Spleen (tissue), 11 donors: ENCODE data around the gene TPRKB. TPM values are rescaled to one million over a fixed set of nuclear protein-coding genes. Genes with fewer than 3 reads are reported as not detected.

Experiments
- DNase-seq: peaks from one replicate; pipeline ENCODE4 v3.0.0-alpha.2; 2020
- H3K27ac ChIP-seq, 8 donors: fragments of 200-600 bp; sonication (generic) in 7 of 8; 1 replicate in 4 of 8; 2 replicates in 4 of 8; pipeline versions ENCODE4 v1.5.0 to v1.8.0; 2016 to 2021; ENCODE audit warnings: inconsistent platforms in 4 of 8, mild to moderate bottlenecking in 4 of 8, moderate library complexity in 1 of 8
- H3K27me3 ChIP-seq, 7 donors: fragments of 200-600 bp; sonication (generic) in 6 of 7; replicated peaks in 1 of 7; 1 replicate in 4 of 7; 2 replicates in 3 of 7; pipeline versions ENCODE4 v1.5.0 to v1.8.0; 2016 to 2021; ENCODE audit warnings: inconsistent platforms in 3 of 7, mild to moderate bottlenecking in 1 of 7
- H3K36me3 ChIP-seq, 6 donors: fragments of 200-600 bp; sonication (generic) in 5 of 6; 1 replicate in 4 of 6; 2 replicates in 2 of 6; pipeline versions ENCODE4 v1.5.0 to v1.8.0; 2016 to 2021; ENCODE audit warnings: inconsistent platforms in 2 of 6
- H3K4me1 ChIP-seq, 6 donors: fragments of 200-600 bp; sonication (generic) in 5 of 6; 1 replicate in 3 of 6; 2 replicates in 3 of 6; pipeline versions ENCODE4 v1.5.0 to v1.8.0; 2016 to 2021; ENCODE audit warnings: inconsistent platforms in 3 of 6
- H3K4me3 ChIP-seq, 8 donors: fragments of 200-600 bp; sonication (generic) in 7 of 8; 1 replicate in 4 of 8; 2 replicates in 4 of 8; pipeline versions ENCODE4 v1.5.0 to v1.8.0; 2016 to 2021; ENCODE audit warnings: inconsistent platforms in 4 of 8, mild to moderate bottlenecking in 4 of 8, moderate library complexity in 2 of 8
- H3K9me3 ChIP-seq, 8 donors: fragments of 200-600 bp; sonication (generic) in 7 of 8; 1 replicate in 4 of 8; 2 replicates in 4 of 8; pipeline versions ENCODE4 v1.5.0 to v1.8.0; 2016 to 2021; ENCODE audit warnings: inconsistent platforms in 4 of 8
- CTCF ChIP-seq, 11 experiments: fragments of 200-600 bp in 7 of 11; fragments of 450-650 bp in 4 of 11; sonication (generic) in 4 of 11; IDR thresholded peaks in 8 of 11; conservative IDR thresholded peaks in 3 of 11; 1 replicate in 7 of 11; 2 replicates in 4 of 11; pipeline versions ENCODE4 v1.4.0 to v1.8.0; 2016 to 2021; ENCODE audit warnings: antibody characterized with exemption in 11 of 11, inconsistent platforms in 4 of 11, mild to moderate bottlenecking in 1 of 11
- POLR2A ChIP-seq, 3 donors: fragments of 450-650 bp; IDR thresholded peaks; one replicate each; pipeline ENCODE4 v1.5.1; 2017; ENCODE audit warnings: antibody characterized with exemption in 3 of 3, mild to moderate bottlenecking in 1 of 3
- POLR2AphosphoS5 ChIP-seq, 3 donors: sonication (generic); formaldehyde crosslinking; IDR thresholded peaks; one replicate each; pipeline ENCODE4 v1.5.1; 2017; ENCODE audit warnings: antibody characterized with exemption in 3 of 3
- WGBS, 5 donors: extraction: QIAGEN DNeasy Blood & Tissue Kit in 3 of 5; methylation state at CpG; one replicate each; pipeline versions ENCODE4 v1.1.5 to v1.1.7; 2013 to 2018; 5-methylcytosine and 5-hydroxymethylcytosine counted together
- intact Hi-C: fragments of 100-400 bp; cut with DNase I; formaldehyde crosslinking; loops from one replicate; pipeline ENCODE4 v1.15.0; 2023; ENCODE audit warnings: low total_unique reads
- polyA plus RNA-seq, 3 donors: library from polyadenylated mRNA; stranded (reverse); fragments of 200-250 nt; gene quantifications; one replicate each; pipeline ENCODE4 v1.2.1, GENCODE V29; 2013
- total RNA-seq, 7 donors: library from RNA; depleted of rRNA in 3 of 7; stranded (reverse); fragments of >200 nt in 3 of 7; fragmentation: NEBNext Ultra II Directional in 4 of 7; extraction: Animal tissue kit (Norgen Biotek cat#: 25700) in 4 of 7; gene quantifications; one replicate each; pipeline versions ENCODE4 v1.1.0 to v1.2.1, GENCODE V29; 2016 to 2021
- donor health status: healthy with polysubstance abuse.
- donor health status: DM: no; HTN: no; CAD: no; lungs with moderate emphysema.
- donor health status: DM: no; HTN: no; CAD: no.
- donor health status: Bipolar disorder and iron deficiency.
- donor health status: healthy.
- donor health status: DM: no; HTN: no; CAD: no.
- donor health status: DM: yes; HTN: yes; CAD: no.

The TPRKB gene
- total and polyA plus RNA-seq, 10 donors = 15.0 to 63.3 (median 26.0) TPM

GRCh38 chr2:73772819-73773218 is 35.7 kb upstream of the TPRKB start:
- H3K4me3 ChIP-seq = no peak overlapping the region
- H3K36me3 ChIP-seq = peaks cover 0 to 100% (median 83%) of the 10 kb centered on the region in 6 donors
- no peak for DNase-seq
- TF ChIP-seq POLR2AphosphoS5 (IDR thresholded peaks at IDR 0.05) (no peak), CTCF (IDR thresholded peaks at IDR 0.05 in 8 of 11, conservative IDR thresholded peaks at IDR 0.05 in 3 of 11) (no peak), POLR2A (IDR thresholded peaks at IDR 0.05) (no peak)
- no peaks in the 10 kb centered on the region for H3K27me3 ChIP-seq
- peaks cover 0 to 33% (median 11%) of the 10 kb centered on the region in 6 donors for H3K4me1 ChIP-seq
- no peak overlapping the region for H3K27ac ChIP-seq
- intact Hi-C loops = no loop called here
- H3K9me3 ChIP-seq = no peaks in the 10 kb centered on the region

DNA sequence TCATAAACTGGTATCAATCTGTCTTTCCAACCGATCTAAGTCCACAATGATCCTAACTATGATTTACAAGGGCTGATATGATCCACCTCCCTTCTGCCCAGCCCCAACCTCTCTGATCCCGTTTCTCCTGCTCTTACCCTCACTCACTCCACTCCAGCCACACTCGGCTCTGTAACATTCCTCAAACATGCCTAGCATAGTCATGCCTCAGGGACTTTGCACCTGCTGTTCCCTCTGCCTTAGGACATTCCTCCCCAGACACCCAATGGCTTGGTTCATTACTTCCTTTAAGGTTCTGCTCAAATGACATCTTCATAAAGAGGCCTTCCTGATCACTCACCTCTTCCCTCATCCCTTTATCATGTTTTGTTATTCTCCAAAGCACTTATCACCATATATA is 33.6 kb upstream of the TPRKB start:
- Histone ChIP-seq H3K27ac (no peak overlapping the region), H3K36me3 (peaks cover 2 to 100% (median 85%) of the 10 kb centered on the region in 6 donors), H3K4me1 (peaks cover 0 to 17% (median 0%) of the 10 kb centered on the region in 6 donors), H3K4me3 (no peak overlapping the region), H3K9me3 (no peaks in the 10 kb centered on the region), H3K27me3 (no peaks in the 10 kb centered on the region)
- no peak for TF ChIP-seq POLR2AphosphoS5 (IDR thresholded peaks at IDR 0.05)
- TF ChIP-seq CTCF (IDR thresholded peaks at IDR 0.05 in 8 of 11, conservative IDR thresholded peaks at IDR 0.05 in 3 of 11) = no peak
- DNase-seq = no peak
- intact Hi-C loops = no loop called here
- 93 to 97% (median 95%) methylated on average over 3 of the region's 3 CpGs for WGBS, 5 donors

DNA sequence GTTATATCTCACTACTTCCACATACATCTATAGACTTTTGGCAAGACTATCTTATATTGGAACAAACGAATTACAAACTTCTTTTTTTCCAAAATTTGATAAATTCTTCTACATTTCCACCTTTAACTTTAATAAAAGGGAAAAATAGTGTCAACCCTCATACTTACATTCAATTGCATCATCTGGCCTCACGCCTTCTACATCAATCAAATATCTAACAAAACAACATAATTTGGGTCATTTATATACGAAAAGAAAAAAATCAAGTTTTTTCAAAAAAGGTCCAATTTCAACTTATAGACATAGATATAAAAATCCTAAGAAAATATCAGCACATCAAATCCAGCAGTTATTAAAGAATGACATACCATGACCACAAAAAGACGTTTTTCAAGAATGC is 29.8 kb upstream of the TPRKB start:
- DNase-seq = no peak
- 93 to 96% (median 94%) methylated on average over 4 of the region's 4 CpGs for WGBS, 5 donors
- peaks cover 4 to 100% (median 89%) of the 10 kb centered on the region in 6 donors for H3K36me3 ChIP-seq
- TF ChIP-seq POLR2AphosphoS5 (IDR thresholded peaks at IDR 0.05) = no peak
- no peak for TF ChIP-seq CTCF (IDR thresholded peaks at IDR 0.05 in 8 of 11, conservative IDR thresholded peaks at IDR 0.05 in 3 of 11)
- no peak for TF ChIP-seq POLR2A (IDR thresholded peaks at IDR 0.05)
- H3K27me3 ChIP-seq = no peaks in the 10 kb centered on the region
- intact Hi-C loops = no loop called here
- no peaks in the 10 kb centered on the region for H3K9me3 ChIP-seq
- H3K27ac ChIP-seq = no peak overlapping the region
- H3K4me1 ChIP-seq = no peaks in the 10 kb centered on the region
- H3K4me3 ChIP-seq = no peak overlapping the region

- intact Hi-C loops = no loop called here
- H3K36me3 ChIP-seq = peaks cover 4 to 100% (median 90%) of the 10 kb centered on the region in 6 donors
- no peaks in the 10 kb centered on the region for H3K9me3 ChIP-seq
- H3K27ac ChIP-seq = no peak overlapping the region
- no peak for TF ChIP-seq POLR2A (IDR thresholded peaks at IDR 0.05)
- TF ChIP-seq POLR2AphosphoS5 (IDR thresholded peaks at IDR 0.05) = no peak
- no peak for TF ChIP-seq CTCF (IDR thresholded peaks at IDR 0.05 in 8 of 11, conservative IDR thresholded peaks at IDR 0.05 in 3 of 11)
- no peaks in the 10 kb centered on the region for H3K4me1 ChIP-seq
- no peaks in the 10 kb centered on the region for H3K27me3 ChIP-seq
- 93 to 100% (median 97%) methylated on average over 1 of the region's 1 CpG for WGBS, 5 donors
- DNase-seq = no peak
- no peak overlapping the region for H3K4me3 ChIP-seq
Measured at GRCh38 chr2:73766349-73766748, 29.2 kb upstream of the TPRKB start.
